ENCODE measurements around the gene MBOAT1. TPM values are rescaled to one million over a fixed set of nuclear protein-coding genes. Genes with fewer than 3 reads are reported as not detected.

The MBOAT1 gene
- total RNA-seq, 1 experiment from 2014 or later, result 9.9 TPM

DNA sequence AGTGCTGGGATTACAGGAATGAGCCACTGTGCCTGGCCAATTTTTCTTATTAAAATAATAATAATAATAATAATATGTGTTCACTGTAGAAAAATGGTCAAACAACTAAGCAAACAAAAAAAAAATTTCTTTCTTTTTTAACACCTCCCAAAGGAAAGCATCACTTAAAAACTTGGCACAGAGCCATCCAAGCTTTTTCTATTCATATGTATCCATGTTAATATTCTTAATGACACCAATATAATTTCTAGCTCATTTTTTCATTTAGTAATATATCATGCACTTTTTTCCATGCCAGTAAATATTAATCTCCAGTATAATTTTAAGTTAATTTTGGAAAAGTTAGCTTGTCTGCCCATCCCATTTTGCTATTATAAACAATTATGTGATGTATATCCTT lies 101.8 kb downstream of the MBOAT1 start:
- Histone ChIP-seq H3K14ac (ENCODE audit: insufficient read depth, low read length) (no peak overlapping the region), H3K23me2 (ENCODE audit: insufficient read length, low read depth, low read length, poor library complexity, severe bottlenecking) (no peaks in the 10 kb centered on the region), H3K9me3 (ENCODE audit: control insufficient read depth, low read depth, low read length) (no peaks in the 10 kb centered on the region), H2AFZ (ENCODE audit: low read length) (no peak overlapping the region), H3K27ac (ENCODE audit: insufficient read length, low read depth, low read length) (no peak overlapping the region), H4K20me1 (ENCODE audit: control insufficient read depth, insufficient read depth, insufficient read length) (no peaks in the 10 kb centered on the region), H3K9ac (ENCODE audit: extremely low read depth, insufficient read length, low read length) (no peak overlapping the region), H2BK20ac (ENCODE audit: low read depth, low read length, poor library complexity, severe bottlenecking) (no peak overlapping the region), H3K79me1 (ENCODE audit: insufficient read depth, low read depth, low read length, poor library complexity, severe bottlenecking) (no peaks in the 10 kb centered on the region), H2BK12ac (ENCODE audit: insufficient read length, low read depth, low read length) (no peak overlapping the region), H4K5ac (ENCODE audit: insufficient read length, low read depth, low read length) (no peak overlapping the region), H3K4ac (ENCODE audit: low read depth, low read length) (no peak overlapping the region), H2AK5ac (ENCODE audit: insufficient read length, low read length) (no peak overlapping the region), H3K4me1 (ENCODE audit: insufficient read depth, low read length) (no peaks in the 10 kb centered on the region), H3K79me2 (ENCODE audit: insufficient read depth, low read length) (no peaks in the 10 kb centered on the region), H3K4me2 (ENCODE audit: insufficient read depth, insufficient read length, low read length) (no peak overlapping the region), H2BK120ac (ENCODE audit: low read depth, low read length, poor library complexity, severe bottlenecking) (no peak overlapping the region), H3K56ac (ENCODE audit: insufficient read length, low read depth, low read length) (no peak overlapping the region), H4K91ac (ENCODE audit: insufficient read length, low read depth, low read length) (no peak overlapping the region), H2BK5ac (ENCODE audit: insufficient read length, low read length) (no peak overlapping the region), H4K8ac (replicated peaks; ENCODE audit: insufficient read length, low read depth, low read length) (no peak overlapping the region), H3K27me3 (ENCODE audit: insufficient read depth, low read length) (no peaks in the 10 kb centered on the region), H3K18ac (ENCODE audit: insufficient read length, low read depth, low read length) (no peak overlapping the region), H3T11ph (ENCODE audit: low read length) (no peak overlapping the region), H2BK15ac (ENCODE audit: low read depth, low read length) (no peak overlapping the region), H3K23ac (ENCODE audit: insufficient read length, low read depth, low read length) (no peak overlapping the region)
- H3K27me3 Mint-ChIP-seq (ENCODE audit: low read depth), result no peaks in the 10 kb centered on the region
- peaks cover 0 to 11% (median 2%) of the 10 kb centered on the region in 3 experiments; a peak in 1 of 7 replicates for H3K36me3 Mint-ChIP-seq (ENCODE audit: insufficient read depth in 1 of 3, low read depth in 3 of 3)
- H3K27ac Mint-ChIP-seq, result no peak overlapping the region
- TF ChIP-seq, protein P1, sequence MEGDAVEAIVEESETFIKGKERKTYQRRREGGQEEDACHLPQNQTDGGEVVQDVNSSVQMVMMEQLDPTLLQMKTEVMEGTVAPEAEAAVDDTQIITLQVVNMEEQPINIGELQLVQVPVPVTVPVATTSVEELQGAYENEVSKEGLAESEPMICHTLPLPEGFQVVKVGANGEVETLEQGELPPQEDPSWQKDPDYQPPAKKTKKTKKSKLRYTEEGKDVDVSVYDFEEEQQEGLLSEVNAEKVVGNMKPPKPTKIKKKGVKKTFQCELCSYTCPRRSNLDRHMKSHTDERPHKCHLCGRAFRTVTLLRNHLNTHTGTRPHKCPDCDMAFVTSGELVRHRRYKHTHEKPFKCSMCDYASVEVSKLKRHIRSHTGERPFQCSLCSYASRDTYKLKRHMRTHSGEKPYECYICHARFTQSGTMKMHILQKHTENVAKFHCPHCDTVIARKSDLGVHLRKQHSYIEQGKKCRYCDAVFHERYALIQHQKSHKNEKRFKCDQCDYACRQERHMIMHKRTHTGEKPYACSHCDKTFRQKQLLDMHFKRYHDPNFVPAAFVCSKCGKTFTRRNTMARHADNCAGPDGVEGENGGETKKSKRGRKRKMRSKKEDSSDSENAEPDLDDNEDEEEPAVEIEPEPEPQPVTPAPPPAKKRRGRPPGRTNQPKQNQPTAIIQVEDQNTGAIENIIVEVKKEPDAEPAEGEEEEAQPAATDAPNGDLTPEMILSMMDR (conservative IDR thresholded peaks at IDR 0.05), result no peak
- H3K9me3 Mint-ChIP-seq, result no peaks in the 10 kb centered on the region
- peaks cover 0 to 4% of the 10 kb centered on the region in 2 experiments; a peak in 2 of 4 replicates for H3K4me1 Mint-ChIP-seq
- no peak overlapping the region for H3K4me3 Mint-ChIP-seq
- DNase-seq, result no peak
